GM12872 (cell line): ENCODE results near the gene NUAK1.

Experiments used
- TF ChIP-seq, protein P1 (sequence below): IDR thresholded peaks from 3 replicates; pipeline ENCODE4 v1.5.1; 2011; ENCODE audit warnings: low read depth, mild to moderate bottlenecking, low read length, moderate library complexity; ENCODE audit not compliant: insufficient read depth

Gene NUAK1

DNA sequence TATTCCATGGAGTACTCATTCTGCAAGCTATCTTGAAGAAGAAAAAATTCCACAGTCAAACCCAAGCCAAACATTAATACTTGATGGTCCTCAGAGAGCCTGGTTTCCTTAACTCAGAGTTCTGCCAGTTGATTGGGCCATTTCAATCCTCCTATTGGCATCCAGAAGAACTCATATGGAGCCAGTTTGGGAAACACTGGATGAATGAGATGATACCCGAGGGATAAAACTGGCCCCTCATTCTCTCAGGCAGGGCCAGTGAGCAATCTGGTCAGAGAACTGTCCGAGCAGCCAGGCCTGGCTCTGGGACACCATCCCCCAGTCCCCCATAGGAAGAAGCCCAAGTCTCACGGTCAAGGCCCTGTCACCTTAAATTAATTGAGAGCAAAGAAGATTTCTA, 48.8 kb downstream of the NUAK1 start:
- TF ChIP-seq, protein P1, sequence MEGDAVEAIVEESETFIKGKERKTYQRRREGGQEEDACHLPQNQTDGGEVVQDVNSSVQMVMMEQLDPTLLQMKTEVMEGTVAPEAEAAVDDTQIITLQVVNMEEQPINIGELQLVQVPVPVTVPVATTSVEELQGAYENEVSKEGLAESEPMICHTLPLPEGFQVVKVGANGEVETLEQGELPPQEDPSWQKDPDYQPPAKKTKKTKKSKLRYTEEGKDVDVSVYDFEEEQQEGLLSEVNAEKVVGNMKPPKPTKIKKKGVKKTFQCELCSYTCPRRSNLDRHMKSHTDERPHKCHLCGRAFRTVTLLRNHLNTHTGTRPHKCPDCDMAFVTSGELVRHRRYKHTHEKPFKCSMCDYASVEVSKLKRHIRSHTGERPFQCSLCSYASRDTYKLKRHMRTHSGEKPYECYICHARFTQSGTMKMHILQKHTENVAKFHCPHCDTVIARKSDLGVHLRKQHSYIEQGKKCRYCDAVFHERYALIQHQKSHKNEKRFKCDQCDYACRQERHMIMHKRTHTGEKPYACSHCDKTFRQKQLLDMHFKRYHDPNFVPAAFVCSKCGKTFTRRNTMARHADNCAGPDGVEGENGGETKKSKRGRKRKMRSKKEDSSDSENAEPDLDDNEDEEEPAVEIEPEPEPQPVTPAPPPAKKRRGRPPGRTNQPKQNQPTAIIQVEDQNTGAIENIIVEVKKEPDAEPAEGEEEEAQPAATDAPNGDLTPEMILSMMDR: no peak

DNA sequence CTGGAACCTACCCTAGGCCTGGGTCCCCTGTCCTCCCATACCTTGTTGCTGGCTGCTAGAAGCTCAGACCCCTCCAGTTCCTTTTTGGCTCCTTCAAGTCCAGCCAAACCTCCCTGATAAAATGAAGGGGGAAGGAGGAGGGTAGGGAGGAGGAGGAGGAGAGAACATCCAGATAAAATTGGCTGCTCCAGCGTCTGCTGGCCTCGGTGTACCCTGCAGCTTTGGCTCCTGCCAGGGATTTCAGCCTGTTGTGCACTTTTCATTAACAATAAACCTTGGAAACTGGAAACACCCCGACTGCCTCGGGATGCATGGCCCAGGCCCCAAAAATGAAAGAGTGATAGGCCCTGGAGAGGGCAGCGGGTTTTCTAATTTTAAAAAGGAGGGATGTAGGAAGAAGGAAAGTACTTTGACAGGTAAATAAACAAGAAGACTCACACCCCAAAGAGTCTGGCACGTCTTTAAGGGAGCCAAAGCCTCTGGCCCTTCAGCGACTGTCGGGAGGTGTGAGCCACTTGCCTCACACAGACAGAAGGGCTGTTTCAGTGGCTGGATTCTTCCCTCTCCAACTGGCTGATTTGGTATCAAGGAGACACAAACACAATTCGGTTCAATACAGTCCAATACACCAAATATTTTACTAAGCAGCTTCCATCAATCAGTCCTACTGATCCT, 49.8 kb downstream of the NUAK1 start:
- TF ChIP-seq, protein P1: no peak

GRCh38 chr12:106088246-106088808, 50.4 kb downstream of the NUAK1 start:
- TF ChIP-seq, protein P1: no peak

DNA sequence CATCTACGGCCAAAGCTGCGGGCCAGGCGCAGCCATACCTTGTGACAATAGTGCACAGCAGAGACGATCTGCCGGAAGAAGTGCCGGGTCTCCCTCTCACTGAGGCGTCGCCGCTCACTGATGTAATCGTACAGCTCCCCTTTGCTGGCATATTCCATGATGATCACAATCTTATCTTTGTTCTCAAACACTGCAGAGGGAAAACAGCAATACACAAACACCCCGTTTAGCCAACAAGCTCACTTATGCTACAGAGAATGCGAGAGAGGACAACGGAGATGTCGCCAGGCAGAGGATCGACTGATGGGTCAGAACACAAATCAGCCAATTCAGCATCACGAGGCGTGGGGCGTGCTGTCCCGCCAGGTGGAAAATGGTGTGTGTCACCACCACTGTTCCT, 52.1 kb downstream of the NUAK1 start:
- TF ChIP-seq, protein P1: no peak

- TF ChIP-seq, protein P1: no peak
Observed at GRCh38 chr12:106085213-106085612, 53.5 kb downstream of the NUAK1 start.

- TF ChIP-seq, protein P1: no peak
Observed at GRCh38 chr12:106084759-106085158, 54.0 kb downstream of the NUAK1 start.

DNA sequence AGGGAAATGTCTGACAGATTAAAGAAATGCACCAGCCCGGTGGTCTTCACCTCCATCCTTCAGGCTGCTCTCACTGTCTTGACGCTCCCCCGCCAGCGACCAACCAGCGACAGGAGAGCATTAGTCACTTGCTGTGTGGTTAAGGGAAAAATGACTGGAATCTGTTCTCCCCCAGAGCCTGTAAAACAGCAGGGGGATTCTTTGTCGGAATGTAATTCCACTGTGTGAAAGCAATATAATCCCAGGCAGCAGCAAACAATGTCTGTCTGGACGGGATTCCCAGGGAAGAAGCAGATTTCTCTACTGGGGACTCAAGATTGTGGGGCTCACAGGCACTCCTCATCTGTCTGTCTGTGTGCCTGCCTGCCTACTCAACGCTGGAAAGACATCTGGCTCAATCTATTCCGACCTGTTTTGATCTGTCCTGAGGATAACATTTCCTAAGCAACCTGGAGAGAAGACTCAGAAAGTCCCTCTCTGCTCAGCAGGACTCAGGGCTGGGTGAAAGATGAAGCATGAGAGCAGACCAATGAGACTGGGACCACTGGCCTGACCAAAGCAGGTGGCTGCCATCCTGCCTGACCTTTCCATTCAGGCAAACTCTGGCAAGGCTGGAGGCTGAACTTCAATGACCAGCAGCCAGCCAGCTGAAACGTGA, 54.6 kb downstream of the NUAK1 start:
- TF ChIP-seq, protein P1: no peak
